Measurements from ENCODE around the gene SPATA16. TPM values are rescaled to one million over a fixed set of nuclear protein-coding genes. Genes with fewer than 3 reads are reported as not detected.

The SPATA16 gene
- total RNA-seq, 1 experiment from 2014 or later: 0.44 TPM

GRCh38 chr3:172931746-172932285, 209.2 kb downstream of the SPATA16 start:
- TF ChIP-seq, protein P1, sequence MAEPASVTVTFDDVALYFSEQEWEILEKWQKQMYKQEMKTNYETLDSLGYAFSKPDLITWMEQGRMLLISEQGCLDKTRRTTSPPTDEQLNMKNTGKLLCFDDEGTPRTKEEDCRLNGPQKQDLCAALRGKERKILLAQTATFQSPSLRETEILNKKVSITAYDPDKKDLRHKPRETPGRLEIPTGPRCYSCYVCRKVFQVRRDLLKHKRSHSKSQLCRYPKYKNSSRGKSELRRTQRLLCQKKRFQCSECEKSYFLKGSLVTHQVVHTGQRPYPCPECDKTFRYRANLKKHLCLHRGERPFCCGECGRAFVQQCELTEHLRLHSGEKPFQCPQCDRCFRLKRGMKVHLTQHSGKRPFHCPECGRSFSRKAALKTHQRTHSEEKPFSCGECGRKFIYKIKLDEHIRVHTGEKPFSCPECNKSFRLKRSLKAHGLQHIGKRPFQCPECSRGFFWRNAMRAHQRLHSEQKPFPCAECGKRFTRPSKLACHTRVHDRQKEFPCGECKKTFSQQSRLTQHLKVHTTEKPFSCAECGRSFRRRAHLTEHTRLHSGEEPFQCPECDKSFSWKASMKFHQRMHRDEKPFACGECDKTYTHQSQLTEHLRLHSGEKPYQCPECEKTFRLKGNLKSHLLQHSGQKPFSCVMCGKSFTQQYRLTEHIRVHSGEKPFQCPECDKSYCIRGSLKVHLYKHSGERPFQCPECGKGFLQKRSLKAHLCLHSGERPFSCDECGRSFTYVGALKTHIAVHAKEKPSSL (CRISPR knock-in tag; conservative IDR thresholded peaks at IDR 0.05): no peak
- TF ChIP-seq GTF2I (CRISPR knock-in tag; conservative IDR thresholded peaks at IDR 0.05): no peak
- TF ChIP-seq, protein P2, sequence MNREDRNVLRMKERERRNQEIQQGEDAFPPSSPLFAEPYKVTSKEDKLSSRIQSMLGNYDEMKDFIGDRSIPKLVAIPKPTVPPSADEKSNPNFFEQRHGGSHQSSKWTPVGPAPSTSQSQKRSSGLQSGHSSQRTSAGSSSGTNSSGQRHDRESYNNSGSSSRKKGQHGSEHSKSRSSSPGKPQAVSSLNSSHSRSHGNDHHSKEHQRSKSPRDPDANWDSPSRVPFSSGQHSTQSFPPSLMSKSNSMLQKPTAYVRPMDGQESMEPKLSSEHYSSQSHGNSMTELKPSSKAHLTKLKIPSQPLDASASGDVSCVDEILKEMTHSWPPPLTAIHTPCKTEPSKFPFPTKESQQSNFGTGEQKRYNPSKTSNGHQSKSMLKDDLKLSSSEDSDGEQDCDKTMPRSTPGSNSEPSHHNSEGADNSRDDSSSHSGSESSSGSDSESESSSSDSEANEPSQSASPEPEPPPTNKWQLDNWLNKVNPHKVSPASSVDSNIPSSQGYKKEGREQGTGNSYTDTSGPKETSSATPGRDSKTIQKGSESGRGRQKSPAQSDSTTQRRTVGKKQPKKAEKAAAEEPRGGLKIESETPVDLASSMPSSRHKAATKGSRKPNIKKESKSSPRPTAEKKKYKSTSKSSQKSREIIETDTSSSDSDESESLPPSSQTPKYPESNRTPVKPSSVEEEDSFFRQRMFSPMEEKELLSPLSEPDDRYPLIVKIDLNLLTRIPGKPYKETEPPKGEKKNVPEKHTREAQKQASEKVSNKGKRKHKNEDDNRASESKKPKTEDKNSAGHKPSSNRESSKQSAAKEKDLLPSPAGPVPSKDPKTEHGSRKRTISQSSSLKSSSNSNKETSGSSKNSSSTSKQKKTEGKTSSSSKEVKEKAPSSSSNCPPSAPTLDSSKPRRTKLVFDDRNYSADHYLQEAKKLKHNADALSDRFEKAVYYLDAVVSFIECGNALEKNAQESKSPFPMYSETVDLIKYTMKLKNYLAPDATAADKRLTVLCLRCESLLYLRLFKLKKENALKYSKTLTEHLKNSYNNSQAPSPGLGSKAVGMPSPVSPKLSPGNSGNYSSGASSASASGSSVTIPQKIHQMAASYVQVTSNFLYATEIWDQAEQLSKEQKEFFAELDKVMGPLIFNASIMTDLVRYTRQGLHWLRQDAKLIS (CRISPR knock-in tag; IDR thresholded peaks at IDR 0.05; ENCODE audit: borderline replicate concordance): no peak
- no peak for TF ChIP-seq ZNF121 (CRISPR knock-in tag; IDR thresholded peaks at IDR 0.05)
- TF ChIP-seq KAT7 (CRISPR knock-in tag; IDR thresholded peaks at IDR 0.05; ENCODE audit: borderline replicate concordance): no peak
- no peak for TF ChIP-seq USF2 (CRISPR knock-in tag; IDR thresholded peaks at IDR 0.05)
- TF ChIP-seq GABPB1 (CRISPR knock-in tag; IDR thresholded peaks at IDR 0.05): no peak
- TF ChIP-seq NFE2L1 (CRISPR knock-in tag; IDR thresholded peaks at IDR 0.05): no peak
- TF ChIP-seq SP1 (CRISPR knock-in tag; conservative IDR thresholded peaks at IDR 0.05): no peak
- TF ChIP-seq STAT6 (CRISPR knock-in tag; conservative IDR thresholded peaks at IDR 0.05; ENCODE audit: low read depth): no peak
- TF ChIP-seq JAZF1 (CRISPR knock-in tag; IDR thresholded peaks at IDR 0.05): no peak
- TF ChIP-seq, protein P3, sequence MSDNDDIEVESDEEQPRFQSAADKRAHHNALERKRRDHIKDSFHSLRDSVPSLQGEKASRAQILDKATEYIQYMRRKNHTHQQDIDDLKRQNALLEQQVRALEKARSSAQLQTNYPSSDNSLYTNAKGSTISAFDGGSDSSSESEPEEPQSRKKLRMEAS (CRISPR knock-in tag; IDR thresholded peaks at IDR 0.05): no peak
- no peak for TF ChIP-seq ZNF671 (CRISPR knock-in tag; IDR thresholded peaks at IDR 0.05)
- TF ChIP-seq HMGA2 (CRISPR knock-in tag; IDR thresholded peaks at IDR 0.05): no peak
- DNase-seq (ENCODE audit: low spot score) (no peak), ATAC-seq (no peak)
- ChIA-PET POLR2A (no interaction called here), CTCF (no interaction called here)
- Mint-ChIP-seq H3K9me3 (no peaks in the 10 kb centered on the region), H3K4me3 (no peak overlapping the region), H3K27ac (no peak overlapping the region), H3K4me1 (0 out of 2 replicates have a peak, but pooled peaks cover 3% of the 10 kb centered on the region), H3K27me3 (ENCODE audit: low read depth) (no peaks in the 10 kb centered on the region; the same call in 1 of the 2 replicates), H3K36me3 (no peaks in the 10 kb centered on the region)

DNA sequence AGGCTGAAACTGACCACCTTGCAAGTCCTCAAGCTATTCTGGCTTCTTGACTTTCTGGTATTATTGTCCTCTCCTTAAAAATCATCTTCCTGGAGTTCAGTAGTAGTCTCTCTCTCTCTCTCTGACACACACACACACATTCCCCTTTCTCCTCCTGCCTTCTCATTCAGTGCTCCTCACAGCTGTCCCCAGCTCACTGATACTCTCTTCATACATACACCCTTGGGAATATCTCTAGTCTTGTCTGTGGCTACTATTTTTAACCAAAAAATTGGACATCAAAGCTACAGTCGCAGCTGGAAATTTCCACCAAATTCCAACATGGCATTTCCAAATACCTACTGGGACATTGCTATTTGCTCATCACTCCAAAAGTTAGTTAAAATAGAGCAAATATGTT, 211.6 kb downstream of the SPATA16 start:
- H3K4me3 Mint-ChIP-seq: no peak overlapping the region
- ChIA-PET CTCF (no interaction called here), POLR2A (no interaction called here)
- no peak for ATAC-seq
- H3K27me3 Mint-ChIP-seq (ENCODE audit: low read depth): no peaks in the 10 kb centered on the region; the same call in 1 of the 2 replicates
- H3K36me3 Mint-ChIP-seq: no peaks in the 10 kb centered on the region
- peak overlapping the region; percentile 17; the same call in 1 of the 2 replicates for H3K27ac Mint-ChIP-seq
- H3K9me3 Mint-ChIP-seq: no peaks in the 10 kb centered on the region
- no peak for DNase-seq (ENCODE audit: low spot score)
- H3K4me1 Mint-ChIP-seq: peaks cover 10% of the 10 kb centered on the region
- TF ChIP-seq ZBTB43 (CRISPR knock-in tag; IDR thresholded peaks at IDR 0.05) (no peak), NR2C2 (CRISPR knock-in tag; IDR thresholded peaks at IDR 0.05) (no peak), ZNF423 (CRISPR knock-in tag; IDR thresholded peaks at IDR 0.05) (no peak), RELA (CRISPR knock-in tag; IDR thresholded peaks at IDR 0.05; ENCODE audit: borderline replicate concordance) (no peak), CBFB (CRISPR knock-in tag; IDR thresholded peaks at IDR 0.05; ENCODE audit: low read depth) (no peak), JUN (CRISPR knock-in tag; IDR thresholded peaks at IDR 0.05) (no peak)
- TF ChIP-seq, protein P4, sequence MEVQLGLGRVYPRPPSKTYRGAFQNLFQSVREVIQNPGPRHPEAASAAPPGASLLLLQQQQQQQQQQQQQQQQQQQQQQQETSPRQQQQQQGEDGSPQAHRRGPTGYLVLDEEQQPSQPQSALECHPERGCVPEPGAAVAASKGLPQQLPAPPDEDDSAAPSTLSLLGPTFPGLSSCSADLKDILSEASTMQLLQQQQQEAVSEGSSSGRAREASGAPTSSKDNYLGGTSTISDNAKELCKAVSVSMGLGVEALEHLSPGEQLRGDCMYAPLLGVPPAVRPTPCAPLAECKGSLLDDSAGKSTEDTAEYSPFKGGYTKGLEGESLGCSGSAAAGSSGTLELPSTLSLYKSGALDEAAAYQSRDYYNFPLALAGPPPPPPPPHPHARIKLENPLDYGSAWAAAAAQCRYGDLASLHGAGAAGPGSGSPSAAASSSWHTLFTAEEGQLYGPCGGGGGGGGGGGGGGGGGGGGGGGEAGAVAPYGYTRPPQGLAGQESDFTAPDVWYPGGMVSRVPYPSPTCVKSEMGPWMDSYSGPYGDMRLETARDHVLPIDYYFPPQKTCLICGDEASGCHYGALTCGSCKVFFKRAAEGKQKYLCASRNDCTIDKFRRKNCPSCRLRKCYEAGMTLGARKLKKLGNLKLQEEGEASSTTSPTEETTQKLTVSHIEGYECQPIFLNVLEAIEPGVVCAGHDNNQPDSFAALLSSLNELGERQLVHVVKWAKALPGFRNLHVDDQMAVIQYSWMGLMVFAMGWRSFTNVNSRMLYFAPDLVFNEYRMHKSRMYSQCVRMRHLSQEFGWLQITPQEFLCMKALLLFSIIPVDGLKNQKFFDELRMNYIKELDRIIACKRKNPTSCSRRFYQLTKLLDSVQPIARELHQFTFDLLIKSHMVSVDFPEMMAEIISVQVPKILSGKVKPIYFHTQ (CRISPR knock-in tag; IDR thresholded peaks at IDR 0.05): no peak
